Measurements from ENCODE around the gene XPO4.
A peak's percentile ranks its signal among the peaks of the same experiment; 100 is the strongest.

Gene XPO4

GRCh38 chr13:20778311-20778710 is 124.2 kb downstream of the XPO4 start:
- Histone ChIP-seq H3K18ac (ENCODE audit: low read length) (no peak overlapping the region), H2BK120ac (ENCODE audit: insufficient read depth, low read length, poor library complexity) (no peak overlapping the region), H3K27me3 (ENCODE audit: insufficient read depth, low read length) (no peaks in the 10 kb centered on the region), H3K4ac (ENCODE audit: low read depth, low read length) (no peak overlapping the region), H3K4me2 (ENCODE audit: low read length) (no peak overlapping the region), H2BK5ac (ENCODE audit: low read depth, low read length, poor library complexity) (no peak overlapping the region), H3K4me1 (ENCODE audit: control insufficient read depth in 1 of 2, insufficient read depth in 2 of 2, low read length in 2 of 2) (no peaks in the 10 kb centered on the region), H2AFZ (ENCODE audit: insufficient read depth, low read length, poor library complexity) (no peak overlapping the region), H3K36me3 (ENCODE audit: control insufficient read depth in 1 of 2, insufficient read depth in 2 of 2, low read length in 2 of 2) (no peaks in the 10 kb centered on the region), H3K79me2 (ENCODE audit: control insufficient read depth, insufficient read depth, low read length, poor library complexity) (peaks cover 3% of the 10 kb centered on the region), H4K8ac (ENCODE audit: low read depth, low read length) (no peak overlapping the region), H3K14ac (ENCODE audit: low read length) (no peak overlapping the region), H3K23ac (ENCODE audit: low read length) (no peak overlapping the region), H2AK5ac (ENCODE audit: low read length) (no peak overlapping the region), H3K79me1 (ENCODE audit: low read length) (peaks cover 3% of the 10 kb centered on the region), H3K4me3 (ENCODE audit: low read depth, low read length) (no peak overlapping the region), H4K12ac (ENCODE audit: low read depth, low read length) (no peak overlapping the region), H3K27ac (ENCODE audit: low read depth, low read length) (no peak overlapping the region), H3K9ac (ENCODE audit: low read length) (no peak overlapping the region), H3K9me3 (ENCODE audit: insufficient read depth, low read depth, low read length) (no peaks in the 10 kb centered on the region), H2BK12ac (ENCODE audit: low read length) (no peak overlapping the region), H4K91ac (ENCODE audit: low read depth, low read length) (no peak overlapping the region)
- WGBS (ENCODE audit: extremely low coverage, insufficient coverage, insufficient read length) = no CpG with 5 or more reads among the region's 1 CpG
- DNase-seq = no peak

- no peak overlapping the region for H3K4me3 ChIP-seq (ENCODE audit: low read depth, low read length)
- H2AFZ ChIP-seq (ENCODE audit: insufficient read depth, low read length, poor library complexity) = no peak overlapping the region
- peaks cover 6% of the 10 kb centered on the region for H3K79me1 ChIP-seq (ENCODE audit: low read length)
- H2BK12ac ChIP-seq (ENCODE audit: low read length) = no peak overlapping the region
- no peak overlapping the region for H2AK5ac ChIP-seq (ENCODE audit: low read length)
- H4K12ac ChIP-seq (ENCODE audit: low read depth, low read length) = no peak overlapping the region
- no peaks in the 10 kb centered on the region for H3K36me3 ChIP-seq (ENCODE audit: control insufficient read depth in 1 of 2, insufficient read depth in 2 of 2, low read length in 2 of 2)
- WGBS (ENCODE audit: extremely low coverage, insufficient coverage, insufficient read length) = no CpG with 5 or more reads among the region's 1 CpG
- no peak overlapping the region for H3K14ac ChIP-seq (ENCODE audit: low read length)
- DNase-seq = no peak
- no peak overlapping the region for H2BK5ac ChIP-seq (ENCODE audit: low read depth, low read length, poor library complexity)
- no peaks in the 10 kb centered on the region for H3K27me3 ChIP-seq (ENCODE audit: insufficient read depth, low read length)
- H3K4me2 ChIP-seq (ENCODE audit: low read length) = no peak overlapping the region
- no peak overlapping the region for H4K91ac ChIP-seq (ENCODE audit: low read depth, low read length)
- no peak overlapping the region for H3K27ac ChIP-seq (ENCODE audit: low read depth, low read length)
- no peaks in the 10 kb centered on the region for H3K9me3 ChIP-seq (ENCODE audit: insufficient read depth, low read depth, low read length)
- H3K18ac ChIP-seq (ENCODE audit: low read length) = no peak overlapping the region
- peaks cover 0 to 4% of the 10 kb centered on the region in 2 experiments for H3K4me1 ChIP-seq (ENCODE audit: control insufficient read depth in 1 of 2, insufficient read depth in 2 of 2, low read length in 2 of 2)
- no peak overlapping the region for H4K8ac ChIP-seq (ENCODE audit: low read depth, low read length)
- H2BK120ac ChIP-seq (ENCODE audit: insufficient read depth, low read length, poor library complexity) = no peak overlapping the region
- H3K79me2 ChIP-seq (ENCODE audit: control insufficient read depth, insufficient read depth, low read length, poor library complexity) = peaks cover 6% of the 10 kb centered on the region
- H3K4ac ChIP-seq (ENCODE audit: low read depth, low read length) = no peak overlapping the region
- H3K9ac ChIP-seq (ENCODE audit: low read length) = no peak overlapping the region
- H3K23ac ChIP-seq (ENCODE audit: low read length) = no peak overlapping the region
Measured at GRCh38 chr13:20776751-20777150, 125.8 kb downstream of the XPO4 start.

- no CpG with 5 or more reads among the region's 2 CpGs for WGBS (ENCODE audit: extremely low coverage, insufficient coverage, insufficient read length)
- H3K27ac ChIP-seq (ENCODE audit: low read depth, low read length) = no peak overlapping the region
- no peak overlapping the region for H4K8ac ChIP-seq (ENCODE audit: low read depth, low read length)
- H3K36me3 ChIP-seq (ENCODE audit: control insufficient read depth in 1 of 2, insufficient read depth in 2 of 2, low read length in 2 of 2) = no peaks in the 10 kb centered on the region
- H3K9me3 ChIP-seq (ENCODE audit: insufficient read depth, low read depth, low read length) = no peaks in the 10 kb centered on the region
- H2BK12ac ChIP-seq (ENCODE audit: low read length) = no peak overlapping the region
- H3K23ac ChIP-seq (ENCODE audit: low read length) = no peak overlapping the region
- no peak overlapping the region for H2AK5ac ChIP-seq (ENCODE audit: low read length)
- H3K4me3 ChIP-seq (ENCODE audit: low read depth, low read length) = no peak overlapping the region
- no peak overlapping the region for H2BK120ac ChIP-seq (ENCODE audit: insufficient read depth, low read length, poor library complexity)
- peak in 1 of 2 donors; percentile 62 for DNase-seq
- H4K12ac ChIP-seq (ENCODE audit: low read depth, low read length) = no peak overlapping the region
- H3K27me3 ChIP-seq (ENCODE audit: insufficient read depth, low read length) = no peaks in the 10 kb centered on the region
- H4K91ac ChIP-seq (ENCODE audit: low read depth, low read length) = no peak overlapping the region
- H3K4me2 ChIP-seq (ENCODE audit: low read length) = no peak overlapping the region
- H3K79me2 ChIP-seq (ENCODE audit: control insufficient read depth, insufficient read depth, low read length, poor library complexity) = peaks cover 6% of the 10 kb centered on the region
- no peak overlapping the region for H2BK5ac ChIP-seq (ENCODE audit: low read depth, low read length, poor library complexity)
- no peak overlapping the region for H3K18ac ChIP-seq (ENCODE audit: low read length)
- no peak overlapping the region for H3K4ac ChIP-seq (ENCODE audit: low read depth, low read length)
- H2AFZ ChIP-seq (ENCODE audit: insufficient read depth, low read length, poor library complexity) = no peak overlapping the region
- no peak overlapping the region for H3K9ac ChIP-seq (ENCODE audit: low read length)
- H3K14ac ChIP-seq (ENCODE audit: low read length) = no peak overlapping the region
- H3K4me1 ChIP-seq (ENCODE audit: control insufficient read depth in 1 of 2, insufficient read depth in 2 of 2, low read length in 2 of 2) = peaks cover 0 to 4% of the 10 kb centered on the region in 2 experiments
- peaks cover 6% of the 10 kb centered on the region for H3K79me1 ChIP-seq (ENCODE audit: low read length)
Measured at GRCh38 chr13:20775961-20776360, 126.6 kb downstream of the XPO4 start.

DNA sequence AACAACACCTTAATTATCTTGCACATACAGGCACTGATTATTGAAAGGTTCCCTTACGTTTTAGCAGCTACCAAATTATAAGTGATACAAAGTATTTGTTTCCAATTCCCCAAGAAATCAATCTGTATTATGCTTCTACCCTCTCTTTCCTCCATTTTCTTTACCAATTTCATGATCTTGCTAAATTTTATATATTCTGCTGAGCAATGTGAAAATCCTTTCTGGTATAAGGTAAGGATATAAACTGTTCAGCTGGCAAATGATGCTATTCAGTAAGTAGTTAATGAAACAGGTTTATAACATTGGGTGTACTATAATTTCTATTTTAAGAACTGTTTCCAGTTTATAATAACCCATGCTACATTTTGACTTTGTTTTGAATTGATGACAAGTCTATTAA is 127.8 kb downstream of the XPO4 start:
- no peak overlapping the region for H3K4ac ChIP-seq (ENCODE audit: low read depth, low read length)
- H2AK5ac ChIP-seq (ENCODE audit: low read length) = no peak overlapping the region
- H3K4me2 ChIP-seq (ENCODE audit: low read length) = no peak overlapping the region
- no peak overlapping the region for H2BK5ac ChIP-seq (ENCODE audit: low read depth, low read length, poor library complexity)
- H3K27ac ChIP-seq (ENCODE audit: low read depth, low read length) = no peak overlapping the region
- no peak overlapping the region for H3K14ac ChIP-seq (ENCODE audit: low read length)
- no peak overlapping the region for H3K18ac ChIP-seq (ENCODE audit: low read length)
- H2BK12ac ChIP-seq (ENCODE audit: low read length) = no peak overlapping the region
- H4K8ac ChIP-seq (ENCODE audit: low read depth, low read length) = no peak overlapping the region
- no peak overlapping the region for H3K4me3 ChIP-seq (ENCODE audit: low read depth, low read length)
- H4K91ac ChIP-seq (ENCODE audit: low read depth, low read length) = no peak overlapping the region
- no peaks in the 10 kb centered on the region for H3K9me3 ChIP-seq (ENCODE audit: insufficient read depth, low read depth, low read length)
- H2BK120ac ChIP-seq (ENCODE audit: insufficient read depth, low read length, poor library complexity) = no peak overlapping the region
- no peak overlapping the region for H3K9ac ChIP-seq (ENCODE audit: low read length)
- peaks cover 6% of the 10 kb centered on the region for H3K79me1 ChIP-seq (ENCODE audit: low read length)
- no peak overlapping the region for H2AFZ ChIP-seq (ENCODE audit: insufficient read depth, low read length, poor library complexity)
- H3K36me3 ChIP-seq (ENCODE audit: control insufficient read depth in 1 of 2, insufficient read depth in 2 of 2, low read length in 2 of 2) = peaks cover 2% of the 10 kb centered on the region in 2 experiments
- H3K4me1 ChIP-seq (ENCODE audit: control insufficient read depth in 1 of 2, insufficient read depth in 2 of 2, low read length in 2 of 2) = peaks cover 0 to 4% of the 10 kb centered on the region in 2 experiments
- H3K23ac ChIP-seq (ENCODE audit: low read length) = no peak overlapping the region
- H3K79me2 ChIP-seq (ENCODE audit: control insufficient read depth, insufficient read depth, low read length, poor library complexity) = peaks cover 6% of the 10 kb centered on the region
- DNase-seq = no peak
- H4K12ac ChIP-seq (ENCODE audit: low read depth, low read length) = no peak overlapping the region
- H3K27me3 ChIP-seq (ENCODE audit: insufficient read depth, low read length) = no peaks in the 10 kb centered on the region
- WGBS (ENCODE audit: extremely low coverage, insufficient coverage, insufficient read length) = no CpG with 5 or more reads among the region's 1 CpG

All from trophoblast cell (in vitro differentiated cells and primary cell).